ENCODE measurements around the gene DISC1.
A peak's percentile ranks its signal among the peaks of the same experiment; 100 is the strongest.
"Not testable (repeated sequence)": the region's sequence is repeated elsewhere in the genome, so short reads cannot be mapped to it uniquely, and the experiment has no call there.

The DISC1 gene

DNA sequence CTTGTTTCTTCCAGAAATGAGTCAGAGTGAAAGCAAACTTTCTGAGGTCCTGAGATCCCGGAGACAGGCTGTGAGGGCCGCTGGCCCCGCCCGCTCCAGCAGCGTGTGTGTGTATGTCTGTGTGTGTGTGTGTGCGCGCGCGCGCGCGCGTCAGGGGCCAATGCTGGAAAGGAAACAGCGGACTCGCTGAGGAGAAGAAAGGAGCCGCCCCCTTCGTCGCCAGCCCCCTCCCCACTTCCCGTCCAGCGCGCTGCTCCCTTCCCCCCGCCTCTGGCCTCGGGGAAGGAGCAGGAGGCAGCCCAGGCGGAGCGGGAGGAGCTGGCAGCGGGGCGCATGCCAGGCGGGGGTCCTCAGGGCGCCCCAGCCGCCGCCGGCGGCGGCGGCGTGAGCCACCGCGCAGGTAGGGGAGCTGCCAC lies at the start of gene DISC1:
Gene DISC1 (plus strand): TSS at position 256 of the 416 bp plus-strand sequence. CDS start 78 bp downstream, at position 334.
- DNase-seq: peak; percentile 68 to 73

DNA sequence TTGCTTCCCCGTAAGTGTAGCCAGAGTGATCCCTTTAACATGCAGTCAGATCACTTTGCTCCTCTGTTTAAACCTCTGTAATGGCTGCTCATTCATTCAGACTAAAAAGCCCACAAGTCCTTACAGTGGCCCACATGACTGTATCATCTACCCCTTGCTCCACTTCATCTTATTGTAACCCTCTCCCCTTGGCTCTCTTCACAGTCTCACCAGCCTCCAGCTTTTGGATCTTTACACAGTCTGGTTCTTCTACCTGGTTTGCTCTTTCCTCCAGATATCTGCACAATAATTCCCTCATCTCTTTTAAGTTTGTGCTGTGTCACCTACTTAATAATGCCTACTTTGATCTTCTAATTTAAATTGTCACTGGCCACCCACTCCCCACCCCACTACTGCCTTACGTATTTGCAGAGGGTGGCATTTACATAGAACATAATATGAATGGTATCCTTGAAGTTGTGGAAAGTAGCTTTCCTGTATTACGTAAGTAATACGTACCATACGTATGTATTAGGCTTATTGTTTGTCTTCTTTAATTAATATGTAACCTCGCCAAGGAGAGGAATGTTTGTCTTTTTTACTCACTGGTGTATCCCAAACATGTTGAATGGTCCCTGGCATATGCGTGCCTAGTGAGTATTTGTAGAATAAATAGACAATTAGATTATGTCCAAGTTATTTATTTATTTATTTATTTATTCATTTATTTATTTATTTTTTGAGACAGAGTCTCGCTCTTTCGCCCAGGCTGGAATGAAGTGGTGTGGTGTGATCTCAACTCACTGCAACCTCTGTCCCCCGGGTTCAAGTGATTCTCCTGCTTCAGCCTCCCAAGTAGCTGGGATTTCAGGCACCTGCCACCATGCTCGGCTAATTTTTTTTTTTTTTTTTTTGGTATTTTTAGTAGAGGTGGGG lies 49.5 kb upstream of the DISC1 start:
- no peak for DNase-seq

DNA sequence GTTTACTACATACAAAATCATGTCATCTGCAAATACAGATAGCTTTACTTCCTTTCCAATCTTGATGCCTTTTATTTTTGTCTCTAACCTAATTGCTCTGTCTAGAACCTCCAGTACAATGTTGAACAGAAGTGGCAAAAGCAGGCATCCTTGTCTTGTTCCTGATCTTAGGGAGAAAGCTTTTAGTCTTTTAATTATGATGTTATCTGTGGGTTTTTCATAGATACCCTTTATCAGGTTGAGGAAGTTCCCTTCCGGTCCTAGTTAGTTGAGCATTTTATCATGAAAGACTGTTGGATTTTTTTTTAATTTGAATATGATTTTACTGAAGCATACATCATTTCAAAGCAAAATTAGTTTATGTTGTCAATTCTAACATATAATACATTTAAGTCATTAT lies 45.7 kb upstream of the DISC1 start:
- DNase-seq: no peak

DNA sequence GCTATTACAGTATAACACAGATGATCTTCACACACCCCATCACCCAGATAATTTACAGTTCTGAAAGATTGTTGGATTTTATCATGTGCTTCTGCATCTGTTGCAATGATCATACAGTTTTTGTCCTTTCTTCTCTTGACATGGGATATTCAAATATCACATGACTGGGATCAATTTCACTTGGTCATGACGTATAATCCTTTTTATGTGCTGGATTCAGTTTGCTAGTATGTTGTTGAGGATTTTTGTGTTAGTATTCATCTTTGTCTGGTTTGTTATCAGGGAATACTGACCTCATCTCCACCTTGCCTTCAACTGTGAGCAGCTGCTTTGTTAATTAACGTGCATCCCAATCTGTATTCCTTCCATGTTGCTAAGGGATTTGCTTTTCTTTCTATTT lies 44.7 kb upstream of the DISC1 start:
- no peak for DNase-seq

DNA sequence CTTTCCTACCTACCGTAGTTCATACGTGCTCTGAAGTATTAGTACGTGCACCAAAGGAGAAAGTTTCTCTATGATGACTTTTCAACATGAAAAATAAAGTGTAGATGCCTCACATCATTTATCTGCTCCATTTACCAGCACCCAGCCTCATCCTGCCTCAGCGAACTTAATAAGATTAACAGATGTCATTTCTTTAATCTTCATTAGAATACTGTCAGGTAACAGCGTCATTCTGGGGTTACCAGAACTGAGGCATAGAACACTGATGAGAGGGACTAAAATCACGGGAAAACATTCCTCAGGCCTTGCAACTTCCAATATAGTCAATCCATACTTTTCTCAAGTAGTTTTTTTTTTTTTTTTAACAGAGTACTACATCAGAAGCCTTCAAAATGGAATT lies 43.2 kb upstream of the DISC1 start:
- DNase-seq: no peak

DNA sequence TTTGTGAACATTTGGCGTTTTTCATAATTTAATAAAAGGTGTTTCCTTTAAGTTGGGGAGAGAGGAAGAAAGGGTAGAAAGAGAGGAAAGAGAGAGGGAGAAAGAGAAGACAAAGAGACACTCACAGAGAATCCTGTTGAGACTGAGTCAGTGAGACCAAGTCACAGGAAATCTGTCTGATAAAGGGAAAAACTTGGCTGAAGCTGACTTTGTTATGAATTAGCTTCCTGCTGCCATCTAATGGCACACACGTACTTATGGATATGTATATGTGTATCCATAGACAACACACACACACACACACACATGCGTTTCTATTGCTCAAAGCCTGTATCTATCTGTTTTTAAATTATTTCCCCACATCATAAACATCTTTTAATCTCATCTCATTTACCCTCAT lies 42.5 kb upstream of the DISC1 start:
- DNase-seq: no peak

DNA sequence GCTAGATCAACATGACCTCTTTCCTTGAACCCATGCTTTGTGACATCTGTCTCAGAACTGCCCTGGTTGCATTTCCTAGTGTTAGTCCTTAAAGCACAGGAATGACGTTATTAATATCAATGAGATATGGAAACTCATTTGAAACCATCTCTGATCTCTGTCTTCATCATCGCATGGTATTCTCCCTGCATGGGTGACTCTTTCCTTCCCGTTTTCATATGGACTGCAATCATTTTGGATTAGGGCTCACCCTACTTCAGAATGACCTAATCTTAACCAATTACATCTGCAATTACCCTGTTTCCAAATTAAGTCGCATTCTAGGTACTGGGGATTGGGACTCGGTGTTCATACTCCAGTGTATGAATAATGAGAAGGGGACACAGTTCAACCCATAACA lies 41.7 kb upstream of the DISC1 start:
- no peak for DNase-seq

DNA sequence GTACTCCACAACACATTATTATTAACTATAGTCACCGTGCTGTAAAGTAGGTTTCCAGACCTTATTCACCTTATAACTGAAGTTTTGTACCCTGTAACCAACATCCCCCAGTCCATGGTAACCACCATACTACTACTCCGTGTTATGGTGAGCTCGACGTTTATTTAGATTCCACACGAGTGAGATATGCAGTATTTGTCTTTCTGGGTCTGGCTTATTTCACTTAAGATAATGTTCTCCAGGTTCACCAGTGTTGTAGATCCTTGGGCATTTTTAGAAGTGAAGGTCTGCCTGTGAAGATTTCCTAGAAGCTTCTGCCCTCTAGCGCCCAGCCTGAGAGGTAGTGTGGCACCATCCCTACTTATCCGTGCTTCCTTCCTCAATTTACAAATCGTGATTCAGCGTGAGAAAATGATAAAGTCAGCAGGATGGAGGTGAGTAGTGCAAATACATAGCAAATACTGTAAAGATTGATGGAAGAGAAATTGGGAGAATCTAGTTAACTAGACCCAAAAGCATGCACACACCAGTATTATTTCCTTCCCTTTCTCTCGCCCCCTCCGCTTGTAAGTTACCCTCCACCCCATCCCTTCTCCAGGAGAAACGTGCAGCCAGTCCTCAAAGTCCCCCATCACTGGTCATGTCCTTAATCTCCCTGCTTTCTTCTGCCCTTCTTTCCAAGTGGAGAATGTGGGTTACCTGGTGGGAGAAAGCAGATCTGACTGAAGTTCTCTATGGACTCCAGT lies 36.0 kb upstream of the DISC1 start:
- DNase-seq: peak; percentile 39 to 53

DNA sequence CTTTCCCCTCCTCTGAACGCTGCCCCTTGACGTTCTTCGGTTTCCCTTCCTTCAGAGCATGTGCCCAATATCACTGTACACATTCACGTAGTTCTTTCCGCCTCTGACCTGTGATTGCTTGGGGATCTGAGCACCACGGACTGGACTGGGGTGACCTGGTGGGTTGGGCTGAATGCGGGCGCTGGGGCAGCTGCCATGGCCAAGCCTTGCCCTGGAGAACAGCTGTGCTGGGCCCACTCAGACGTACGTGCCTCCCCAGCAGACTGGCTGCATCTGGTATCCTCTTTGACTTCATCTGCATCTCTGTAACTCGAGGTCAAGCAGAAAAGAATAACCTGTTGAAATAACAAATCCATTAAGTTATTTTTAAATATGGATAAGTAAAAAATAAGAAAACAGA lies 35.1 kb upstream of the DISC1 start:
- DNase-seq: no peak

DNA sequence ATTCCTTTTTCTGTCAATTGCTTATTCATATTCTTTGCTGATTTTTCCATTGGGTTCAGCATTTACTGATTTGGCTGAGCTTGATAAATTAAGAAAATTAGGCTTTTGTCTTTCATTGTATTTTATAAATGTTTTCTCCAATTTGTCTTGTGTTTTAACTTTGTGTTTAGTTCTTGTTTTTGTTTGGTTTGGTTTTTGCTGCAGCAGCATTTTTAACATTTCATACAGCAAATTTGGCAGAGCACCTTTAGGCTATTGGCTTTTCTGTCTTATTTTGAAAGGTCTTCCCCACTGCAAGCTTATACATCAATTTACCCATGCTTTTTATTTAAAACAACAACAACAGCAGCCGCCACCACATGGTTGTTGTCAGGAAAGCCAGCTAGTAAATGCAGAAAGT lies 33.8 kb upstream of the DISC1 start:
- DNase-seq: no peak

DNA sequence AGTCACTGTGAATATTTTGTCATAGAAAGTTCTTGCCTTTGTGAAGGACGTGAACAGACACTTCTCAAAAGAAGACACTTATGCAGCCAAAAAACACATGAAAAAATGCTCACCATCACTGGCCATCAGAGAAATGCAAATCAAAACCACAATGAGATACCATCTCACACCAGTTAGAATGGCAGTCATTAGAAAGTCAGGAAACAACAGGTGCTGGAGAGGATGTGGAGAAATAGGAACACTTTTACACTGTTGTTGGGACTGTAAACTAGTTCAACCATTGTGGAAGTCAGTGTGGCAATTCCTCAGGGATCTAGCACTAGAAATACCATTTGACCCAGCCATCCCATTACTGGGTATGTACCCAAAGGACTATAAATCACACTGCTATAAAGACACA lies 33.3 kb upstream of the DISC1 start:
- not testable (repeated sequence) for DNase-seq

DNA sequence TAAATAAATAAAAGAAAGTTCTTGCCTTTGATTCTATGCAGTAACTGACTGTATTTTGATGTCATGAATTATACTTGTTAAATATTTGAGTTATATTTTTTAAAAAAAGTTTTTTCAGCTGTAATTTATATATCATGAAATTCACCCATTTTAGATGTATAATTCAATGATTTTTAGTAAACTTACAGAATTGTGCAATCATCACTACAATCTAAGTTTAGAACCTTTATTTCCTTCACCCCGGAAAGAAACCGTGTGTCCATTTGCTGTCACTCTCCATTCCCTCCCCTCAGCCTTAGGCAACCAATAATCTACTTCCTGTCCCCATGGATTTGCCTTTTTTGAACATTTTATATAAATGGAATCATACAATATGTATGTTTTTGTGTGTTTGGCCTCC lies 32.5 kb upstream of the DISC1 start:
- no peak for DNase-seq

DNA sequence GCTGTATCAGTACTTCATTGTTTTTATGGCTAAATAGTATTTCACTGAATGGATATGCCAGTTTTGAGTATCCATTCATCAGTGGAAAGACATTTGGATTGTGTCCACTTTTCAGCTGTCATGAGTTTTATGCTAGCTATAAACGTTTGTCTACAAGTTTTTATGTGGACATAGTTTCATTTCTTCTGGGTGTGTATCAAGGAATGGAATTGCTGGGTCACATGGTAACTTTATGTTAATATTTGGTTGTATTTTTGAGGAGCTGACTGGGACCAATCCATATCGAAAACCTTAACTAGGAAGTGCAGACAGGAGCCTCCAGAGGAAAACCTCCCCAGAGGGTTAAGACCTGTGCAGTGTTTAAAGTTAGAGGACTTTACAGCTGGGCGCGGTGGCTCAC lies 31.8 kb upstream of the DISC1 start:
- no peak for DNase-seq

DNA sequence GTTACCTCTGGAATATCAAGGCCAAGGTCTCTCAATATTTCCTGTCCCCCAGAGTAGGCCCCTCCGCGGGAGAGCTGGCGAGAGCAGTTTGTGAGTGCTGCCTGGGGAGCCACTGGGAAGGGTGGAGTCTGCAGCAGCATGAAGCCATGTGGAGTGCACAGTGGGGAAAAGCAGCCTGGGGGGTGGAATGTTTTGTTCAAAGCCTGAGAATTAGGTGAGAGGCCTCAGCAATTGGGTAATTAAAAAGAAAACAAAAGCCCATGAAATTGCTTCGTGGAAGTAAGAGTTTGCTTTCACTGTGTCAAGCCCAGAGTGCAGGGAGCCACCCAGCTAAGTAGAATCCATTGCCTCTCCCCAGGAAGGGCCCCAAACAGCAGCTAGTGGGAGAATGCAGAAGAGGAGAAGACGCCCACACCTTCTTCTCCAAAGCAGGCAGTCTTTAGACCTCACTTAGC lies 30.2 kb upstream of the DISC1 start:
- DNase-seq: no peak

DNA sequence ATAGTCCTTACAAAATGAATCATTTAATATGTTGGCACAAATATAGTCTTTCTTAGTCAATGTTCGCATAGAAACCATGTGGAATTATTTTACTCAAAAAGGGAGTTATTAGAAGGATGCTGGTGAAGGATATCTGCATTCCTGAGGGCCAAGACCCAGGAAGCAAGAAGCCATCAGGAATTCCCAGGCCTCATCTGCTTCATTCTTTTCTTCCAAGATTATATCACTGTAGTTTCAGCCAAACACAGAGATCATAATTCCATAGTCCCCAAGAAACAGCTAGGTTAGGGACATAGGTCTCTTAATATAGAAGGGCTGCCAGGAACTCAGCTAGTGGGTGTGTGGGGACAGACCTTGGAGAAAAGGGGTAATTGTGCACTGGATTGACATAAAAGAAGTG lies 28.6 kb upstream of the DISC1 start:
- no peak for DNase-seq

DNA sequence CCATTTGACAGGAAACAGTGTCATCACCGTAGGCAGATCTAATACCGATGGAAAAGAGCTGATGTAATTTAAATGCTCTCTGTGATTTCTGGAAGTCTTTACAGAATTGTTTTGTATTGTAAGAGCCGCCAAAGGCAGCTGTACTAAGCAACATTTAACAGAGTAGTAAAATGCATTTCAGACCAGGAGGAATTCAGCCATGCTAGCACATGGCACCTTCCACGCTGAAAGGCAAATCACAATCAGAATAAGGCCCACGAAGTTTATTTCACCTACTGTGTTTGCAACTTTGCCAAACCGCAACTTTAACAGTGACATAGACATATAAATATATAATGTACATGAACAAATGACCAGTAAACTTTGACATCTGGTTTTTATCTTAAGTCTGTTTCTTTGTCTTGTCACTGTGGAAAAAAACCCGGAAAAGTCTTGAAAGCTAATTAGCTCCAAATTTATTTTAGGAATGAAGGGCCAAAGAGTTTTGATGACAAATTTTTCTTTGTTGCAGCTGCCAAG lies 26.1 kb upstream of the DISC1 start:
- no peak for DNase-seq

DNA sequence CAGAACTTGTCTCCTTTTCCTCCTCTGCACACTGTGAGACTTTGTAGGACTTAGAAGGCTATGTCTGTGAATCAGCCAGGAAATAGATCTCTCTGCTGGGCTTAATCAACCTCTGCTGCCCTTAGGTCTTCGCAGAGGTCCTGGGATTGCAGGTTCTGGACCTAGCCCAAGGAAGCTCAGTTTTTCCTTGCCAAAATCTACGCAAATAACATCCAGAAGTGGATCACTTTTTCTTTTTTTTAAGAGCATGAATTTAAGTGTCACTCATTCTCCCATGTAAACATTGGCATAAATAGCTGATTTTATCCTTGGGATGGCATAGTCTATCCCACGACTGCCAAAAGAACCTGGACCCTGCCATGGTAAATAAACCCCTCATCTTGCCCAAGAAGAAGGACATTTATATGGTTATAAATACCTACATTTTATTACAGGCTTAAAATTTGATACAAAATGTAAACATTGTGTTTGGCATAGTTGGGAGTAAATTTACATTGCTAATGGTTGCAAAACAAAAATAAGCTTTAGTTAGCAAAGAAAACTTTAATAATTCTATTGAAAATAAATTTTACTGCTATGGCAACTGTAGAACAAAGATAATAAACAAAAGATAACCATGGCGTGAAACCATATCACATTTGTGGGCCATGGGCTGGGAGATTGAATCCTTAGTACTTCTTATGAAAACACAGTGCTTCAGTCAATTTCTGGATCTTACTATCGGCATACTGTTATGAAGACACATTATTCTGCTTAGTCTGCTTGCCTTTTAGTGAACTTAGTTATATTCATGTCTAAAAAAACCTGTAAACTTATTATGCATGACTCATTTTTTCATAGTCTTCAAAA lies 24.5 kb upstream of the DISC1 start:
- no peak for DNase-seq

DNA sequence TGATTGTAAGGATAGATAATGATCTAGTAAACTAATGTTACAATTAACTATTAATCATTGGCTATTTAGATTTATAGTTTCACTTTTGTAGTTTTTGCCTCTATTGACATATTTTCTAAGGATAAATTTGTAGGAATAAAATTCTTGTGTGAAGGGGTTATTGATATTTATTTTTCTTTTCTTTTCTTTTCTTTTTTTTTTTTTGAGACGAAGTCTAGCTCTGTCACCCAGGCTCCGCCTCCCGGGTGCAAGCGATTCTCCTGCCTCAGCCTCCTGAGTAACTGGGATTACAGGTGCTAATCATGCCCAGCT lies 24.0 kb upstream of the DISC1 start:
- no peak for DNase-seq

DNA sequence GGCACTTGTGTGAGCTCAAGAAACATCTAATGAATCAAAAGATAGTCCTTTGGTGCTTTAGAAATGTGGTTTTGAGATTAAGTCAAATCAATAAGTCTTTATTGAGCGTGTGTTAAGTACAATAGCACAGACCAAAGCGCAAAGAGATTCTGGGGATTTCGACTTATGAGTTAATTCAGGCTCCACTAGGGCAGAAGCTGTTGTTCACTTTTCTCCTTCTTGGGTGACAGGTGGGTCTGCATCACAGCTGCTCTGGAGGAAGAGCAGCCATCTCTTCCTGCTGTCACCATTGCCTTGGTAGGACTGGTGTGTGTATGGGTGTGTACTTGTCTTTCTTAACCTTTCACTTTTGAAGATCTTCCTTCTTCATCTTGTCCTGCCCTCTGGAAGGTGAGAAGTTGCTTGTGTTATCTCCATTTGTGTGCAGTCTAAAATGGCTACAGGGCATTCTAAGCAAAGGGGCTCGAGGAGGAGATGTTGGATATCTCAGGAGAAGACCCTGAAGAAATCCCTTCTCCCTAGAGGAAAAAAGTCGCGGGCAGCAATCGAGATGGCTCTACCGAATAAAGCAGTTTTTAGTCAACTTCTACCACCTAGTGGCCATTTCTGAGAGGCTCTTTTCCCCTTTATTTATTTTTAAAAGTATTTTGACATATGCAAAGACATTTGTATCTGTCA lies 22.9 kb upstream of the DISC1 start:
- DNase-seq: peak; percentile 52 to 54

DNA sequence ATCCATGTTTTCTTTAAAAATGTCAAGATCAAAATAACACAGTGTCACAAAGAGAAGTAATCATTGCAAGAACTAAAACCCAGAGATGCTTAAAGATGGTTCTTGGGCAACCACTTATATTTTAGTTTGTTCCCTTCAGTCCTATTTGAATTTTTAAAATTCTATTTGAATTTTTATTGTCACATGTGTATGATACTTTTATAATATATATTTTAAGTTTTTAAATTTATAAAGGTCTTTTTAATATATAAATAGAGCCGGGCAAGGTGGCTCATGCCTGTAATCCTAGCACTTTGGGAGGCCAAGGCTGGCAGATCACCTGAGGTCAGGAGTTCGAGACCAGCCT lies 22.3 kb upstream of the DISC1 start:
- DNase-seq: no peak

DNA sequence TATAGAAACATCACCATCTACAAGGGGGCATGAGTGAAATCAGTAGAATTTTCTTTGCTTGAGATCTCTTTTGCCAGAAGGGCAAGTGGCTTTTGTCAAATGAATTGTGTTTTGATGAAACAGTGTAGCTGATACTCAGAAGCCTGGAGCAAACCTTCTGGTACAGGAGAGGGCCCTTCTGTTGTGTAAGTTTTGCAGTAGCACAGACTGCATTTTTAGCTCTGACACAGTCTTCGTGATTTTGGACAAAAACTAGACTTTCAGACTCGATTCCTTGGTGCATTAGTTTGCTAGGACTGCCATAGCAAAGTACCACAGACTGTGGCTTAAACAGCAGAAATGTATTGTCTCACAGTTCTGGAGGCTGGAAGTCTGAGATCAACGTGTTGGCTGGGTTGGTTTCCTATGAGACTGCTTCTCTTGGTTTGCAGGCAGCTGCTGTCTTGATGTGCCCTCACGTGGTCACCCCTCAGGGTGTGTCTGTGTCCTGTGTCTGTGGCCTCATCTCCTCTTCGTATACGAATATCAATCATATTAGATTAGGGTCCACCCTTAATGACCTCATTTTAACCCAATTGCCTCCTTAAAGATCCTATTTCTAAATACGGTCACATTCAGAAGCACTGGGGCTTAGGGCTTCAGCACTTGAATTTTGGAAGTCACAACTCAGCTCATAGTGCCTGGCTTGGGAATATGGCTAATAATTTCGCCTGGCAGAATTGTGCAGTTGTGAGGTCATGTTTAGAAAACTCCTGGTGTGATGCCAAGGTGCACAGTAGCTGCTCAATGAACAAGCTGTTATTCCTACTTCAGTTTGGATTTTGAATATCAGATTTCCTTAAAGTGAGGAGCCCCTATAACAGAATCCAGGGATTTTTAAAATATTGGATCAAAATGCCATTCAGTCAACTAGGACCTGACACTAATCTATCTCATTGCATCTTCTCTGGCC lies 21.2 kb upstream of the DISC1 start:
- DNase-seq: no peak

Measured in activated T-cell treated with anti-CD3 and anti-CD28 coated beads, Interleukin-2, amount 50 U/mL, for 48 hours (primary cell).